ENCODE results near the gene CD7.

GRCh38 chr17:82320140-82320840 is 2.9 kb upstream of the CD7 start:
- TF ChIP-seq CTCF (IDR thresholded peaks at IDR 0.05 in 2 of 3, conservative IDR thresholded peaks at IDR 0.05 in 1 of 3; ENCODE audit: insufficient read depth in 2 of 3, low read depth in 1 of 3, low read length in 3 of 3) (no peak), CBX5 (IDR thresholded peaks at IDR 0.05; ENCODE audit: borderline replicate concordance, low read depth) (no peak), ARID3A (IDR thresholded peaks at IDR 0.05; ENCODE audit: borderline replicate concordance, low read depth, low read length) (no peak), EP300 (IDR thresholded peaks at IDR 0.05; ENCODE audit: low read length) (no peak), ZMIZ1 (IDR thresholded peaks at IDR 0.05; ENCODE audit: low read depth in 2 of 2, low read length in 2 of 2) (no peak), RBBP5 (IDR thresholded peaks at IDR 0.05; ENCODE audit: borderline replicate concordance, insufficient read depth, low read length, poor library complexity, severe bottlenecking) (no peak)

Measured in K562 (cell line).